CD14-positive monocyte (primary cell): ENCODE results near the gene CELSR3. TPM values are rescaled to one million over a fixed set of nuclear protein-coding genes. Genes with fewer than 3 reads are reported as not detected.
A peak's percentile ranks its signal among the peaks of the same experiment; 100 is the strongest.

Experiments
- DNase-seq, 3 donors: peaks; one replicate each; pipeline ENCODE4 v3.0.0-alpha.2; 2011 to 2022
- H2AFZ ChIP-seq: 2 replicates; pipeline ENCODE4 v1.6.0; 2012; ENCODE audit warnings: mild to moderate bottlenecking, low read depth, low read length, inconsistent platforms; ENCODE audit not compliant: insufficient read depth, poor library complexity, severe bottlenecking
- H3K27ac ChIP-seq, 2 donors: 1 replicate in 1 of 2; 2 replicates in 1 of 2; pipeline ENCODE4 v1.5.1; 2012 to 2013; ENCODE audit warnings: low read length in 2 of 2, control low read depth in 1 of 2, inconsistent platforms in 1 of 2, low read depth in 1 of 2, mild to moderate bottlenecking in 1 of 2
- H3K27me3 ChIP-seq, 2 donors: one replicate each; pipeline versions ENCODE4 v1.6.0 to v1.6.1; 2011 to 2013; ENCODE audit warnings: low read length in 2 of 2; ENCODE audit not compliant: control insufficient read depth in 2 of 2, insufficient read depth in 2 of 2
- H3K36me3 ChIP-seq, 2 donors: replicated peaks in 1 of 2; 1 replicate in 1 of 2; 2 replicates in 1 of 2; pipeline versions ENCODE4 v1.5.1 to v1.6.1; 2012 to 2013; ENCODE audit warnings: low read length in 2 of 2, control low read depth in 1 of 2, inconsistent platforms in 1 of 2, mild to moderate bottlenecking in 1 of 2; ENCODE audit not compliant: insufficient read depth in 2 of 2, control insufficient read depth in 1 of 2
- H3K4me1 ChIP-seq, 2 donors: 1 replicate in 1 of 2; 2 replicates in 1 of 2; pipeline versions ENCODE4 v1.5.1 to v1.6.1; 2012 to 2013; ENCODE audit warnings: low read length in 2 of 2, control low read depth in 1 of 2, inconsistent platforms in 1 of 2, mild to moderate bottlenecking in 1 of 2, moderate library complexity in 1 of 2; ENCODE audit not compliant: insufficient read depth in 2 of 2, control insufficient read depth in 1 of 2
- H3K4me2 ChIP-seq: replicated peaks from 2 replicates; pipeline ENCODE3; 2012; ENCODE audit warnings: low read length, moderate library complexity, mild to moderate bottlenecking; ENCODE audit not compliant: poor library complexity, severe bottlenecking; ENCODE audit errors: extremely low read depth
- H3K4me3 ChIP-seq, 3 experiments: fragments of 200-600 bp in 1 of 3; sonication (generic) in 1 of 3; replicated peaks in 1 of 3; 1 replicate in 2 of 3; 2 replicates in 1 of 3; pipeline ENCODE4 v1.5.1; 2011 to 2013; ENCODE audit warnings: low read length in 3 of 3, mild to moderate bottlenecking in 3 of 3, control low read depth in 2 of 3, low read depth in 2 of 3, inconsistent platforms in 1 of 3, moderate library complexity in 1 of 3
- H3K79me2 ChIP-seq: 2 replicates; pipeline ENCODE4 v1.6.0; 2012; ENCODE audit warnings: mild to moderate bottlenecking, control low read depth, inconsistent platforms, low read length, moderate library complexity; ENCODE audit not compliant: insufficient read depth
- H3K9ac ChIP-seq: 2 replicates; pipeline ENCODE4 v1.6.0; 2017; ENCODE audit warnings: low read length, mild to moderate bottlenecking; ENCODE audit not compliant: insufficient read depth, poor library complexity, severe bottlenecking
- H3K9me3 ChIP-seq, 2 donors: replicated peaks in 1 of 2; 1 replicate in 1 of 2; 2 replicates in 1 of 2; pipeline versions ENCODE4 v1.5.1 to v1.6.1; 2012 to 2013; ENCODE audit warnings: low read length in 2 of 2, control low read depth in 1 of 2; ENCODE audit not compliant: control insufficient read depth in 1 of 2, insufficient read depth in 1 of 2
- H4K20me1 ChIP-seq: 2 replicates; pipeline ENCODE4 v1.6.0; 2012; ENCODE audit warnings: mild to moderate bottlenecking, low read length, control low read depth, moderate library complexity; ENCODE audit not compliant: insufficient read depth
- H3K27ac Mint-ChIP-seq, 7 donors: one replicate each; pipeline ENCODE4 v1.8.0; 2020; ENCODE audit warnings: mild to moderate bottlenecking in 7 of 7, mixed read lengths in 7 of 7, moderate library complexity in 6 of 7, inconsistent platforms in 2 of 7
- H3K27me3 Mint-ChIP-seq, 3 donors: one replicate each; pipeline ENCODE4 v1.8.0; 2021 to 2022; ENCODE audit warnings: low read depth in 3 of 3, mild to moderate bottlenecking in 3 of 3, mixed read lengths in 3 of 3, moderate library complexity in 3 of 3, inconsistent platforms in 1 of 3
- H3K36me3 Mint-ChIP-seq, 2 donors: one replicate each; pipeline ENCODE4 v1.8.0; 2020; ENCODE audit warnings: mixed read lengths in 2 of 2, inconsistent platforms in 1 of 2, mild to moderate bottlenecking in 1 of 2
- H3K4me1 Mint-ChIP-seq: one replicate; pipeline ENCODE4 v1.8.0; 2020; ENCODE audit warnings: mild to moderate bottlenecking, mixed read lengths
- H3K4me3 Mint-ChIP-seq, 2 donors: one replicate each; pipeline ENCODE4 v1.8.0; 2020; ENCODE audit warnings: mild to moderate bottlenecking in 2 of 2, mixed read lengths in 2 of 2, moderate library complexity in 1 of 2
- H3K9me3 Mint-ChIP-seq, 7 donors: one replicate each; pipeline ENCODE4 v1.8.0; 2020 to 2022; ENCODE audit warnings: mixed read lengths in 7 of 7, mild to moderate bottlenecking in 6 of 7, moderate library complexity in 6 of 7, inconsistent platforms in 2 of 7
- WGBS: methylation state at CpG from one replicate; pipeline ENCODE4 v1.1.5; 2013; ENCODE audit warnings: missing lambda C conversion rate; ENCODE audit not compliant: insufficient coverage; 5-methylcytosine and 5-hydroxymethylcytosine counted together
- intact Hi-C, 2 donors: fragments of 100-400 bp; cut with micrococcal nuclease; formaldehyde crosslinking; loops; one replicate each; pipeline versions ENCODE4 v1.15.0 to v1.15.1; 2023
- polyA plus RNA-seq, 3 donors: library from polyadenylated mRNA; depleted of rRNA in 1 of 3; unstranded in 2 of 3; stranded (reverse) in 1 of 3; fragments of 300-500 nt in 2 of 3; fragments of >200 nt in 1 of 3; fragmentation: Illumina TruSeq in 2 of 3; gene quantifications; 1 replicate in 2 of 3; 2 replicates in 1 of 3; pipeline ENCODE4 v1.2.3, GENCODE V29; 2012 to 2021
- TF ChIP-seq, protein P1 (sequence below): fragments of 200-600 bp; IDR thresholded peaks from one replicate; pipeline ENCODE4 v1.8.0; 2022; ENCODE audit warnings: antibody characterized with exemption, mild to moderate bottlenecking

The CELSR3 gene
- polyA plus RNA-seq, 3 donors, result 0.95 TPM; not detected in 2

DNA sequence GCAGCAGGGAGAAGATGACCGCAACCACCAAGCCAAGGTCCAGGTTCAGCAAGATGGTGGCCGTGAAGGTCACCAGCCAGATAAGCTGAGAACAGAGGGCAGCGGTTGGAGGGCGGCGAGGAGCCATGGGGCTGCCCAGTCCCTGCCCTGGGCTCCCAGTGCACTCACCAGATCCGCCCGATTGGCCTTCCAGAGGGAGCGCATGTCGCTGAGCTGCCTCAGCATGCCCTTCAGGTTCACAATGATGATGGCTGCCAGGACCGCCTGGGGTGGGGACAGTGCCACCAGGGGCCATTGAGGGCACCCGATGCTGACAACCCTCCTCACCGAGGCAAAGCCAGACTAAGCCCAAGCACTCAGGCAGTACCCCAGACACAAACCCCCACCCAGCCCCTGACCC, 32.8 kb downstream of the CELSR3 start:
- peaks cover 72 to 86% of the 10 kb centered on the region in 2 donors for H3K36me3 Mint-ChIP-seq
- no peak overlapping the region for H2AFZ ChIP-seq
- peaks cover 82 to 88% of the 10 kb centered on the region in 2 donors for H3K36me3 ChIP-seq
- no peak overlapping the region for H3K27ac Mint-ChIP-seq
- H3K27ac ChIP-seq, result no peak overlapping the region
- H3K4me3 ChIP-seq, result no peak overlapping the region
- no peak overlapping the region for H3K4me2 ChIP-seq
- no peak overlapping the region for H3K4me3 Mint-ChIP-seq
- peaks cover 16% of the 10 kb centered on the region for H3K79me2 ChIP-seq
- H3K9ac ChIP-seq, result no peak overlapping the region
- 100% methylated on average over 11 of the region's 12 CpGs for WGBS
- H3K9me3 Mint-ChIP-seq, result peaks cover 0 to 3% (median 0%) of the 10 kb centered on the region in 7 donors
- TF ChIP-seq, protein P1, sequence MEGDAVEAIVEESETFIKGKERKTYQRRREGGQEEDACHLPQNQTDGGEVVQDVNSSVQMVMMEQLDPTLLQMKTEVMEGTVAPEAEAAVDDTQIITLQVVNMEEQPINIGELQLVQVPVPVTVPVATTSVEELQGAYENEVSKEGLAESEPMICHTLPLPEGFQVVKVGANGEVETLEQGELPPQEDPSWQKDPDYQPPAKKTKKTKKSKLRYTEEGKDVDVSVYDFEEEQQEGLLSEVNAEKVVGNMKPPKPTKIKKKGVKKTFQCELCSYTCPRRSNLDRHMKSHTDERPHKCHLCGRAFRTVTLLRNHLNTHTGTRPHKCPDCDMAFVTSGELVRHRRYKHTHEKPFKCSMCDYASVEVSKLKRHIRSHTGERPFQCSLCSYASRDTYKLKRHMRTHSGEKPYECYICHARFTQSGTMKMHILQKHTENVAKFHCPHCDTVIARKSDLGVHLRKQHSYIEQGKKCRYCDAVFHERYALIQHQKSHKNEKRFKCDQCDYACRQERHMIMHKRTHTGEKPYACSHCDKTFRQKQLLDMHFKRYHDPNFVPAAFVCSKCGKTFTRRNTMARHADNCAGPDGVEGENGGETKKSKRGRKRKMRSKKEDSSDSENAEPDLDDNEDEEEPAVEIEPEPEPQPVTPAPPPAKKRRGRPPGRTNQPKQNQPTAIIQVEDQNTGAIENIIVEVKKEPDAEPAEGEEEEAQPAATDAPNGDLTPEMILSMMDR, result no peak
- no peaks in the 10 kb centered on the region for H3K27me3 ChIP-seq
- peaks cover 16% of the 10 kb centered on the region for H4K20me1 ChIP-seq
- H3K9me3 ChIP-seq, result no peaks in the 10 kb centered on the region
- peaks cover 11 to 18% of the 10 kb centered on the region in 2 donors for H3K4me1 ChIP-seq
- H3K4me1 Mint-ChIP-seq, result peaks cover 14% of the 10 kb centered on the region
- H3K27me3 Mint-ChIP-seq, result peaks cover 0 to 4% (median 3%) of the 10 kb centered on the region in 3 donors
- intact Hi-C loops, result loop anchor here (10.0 kb wide), 1 partner anchor 165 kb away; a partner anchor contains a TSS
- no peak for DNase-seq

DNA sequence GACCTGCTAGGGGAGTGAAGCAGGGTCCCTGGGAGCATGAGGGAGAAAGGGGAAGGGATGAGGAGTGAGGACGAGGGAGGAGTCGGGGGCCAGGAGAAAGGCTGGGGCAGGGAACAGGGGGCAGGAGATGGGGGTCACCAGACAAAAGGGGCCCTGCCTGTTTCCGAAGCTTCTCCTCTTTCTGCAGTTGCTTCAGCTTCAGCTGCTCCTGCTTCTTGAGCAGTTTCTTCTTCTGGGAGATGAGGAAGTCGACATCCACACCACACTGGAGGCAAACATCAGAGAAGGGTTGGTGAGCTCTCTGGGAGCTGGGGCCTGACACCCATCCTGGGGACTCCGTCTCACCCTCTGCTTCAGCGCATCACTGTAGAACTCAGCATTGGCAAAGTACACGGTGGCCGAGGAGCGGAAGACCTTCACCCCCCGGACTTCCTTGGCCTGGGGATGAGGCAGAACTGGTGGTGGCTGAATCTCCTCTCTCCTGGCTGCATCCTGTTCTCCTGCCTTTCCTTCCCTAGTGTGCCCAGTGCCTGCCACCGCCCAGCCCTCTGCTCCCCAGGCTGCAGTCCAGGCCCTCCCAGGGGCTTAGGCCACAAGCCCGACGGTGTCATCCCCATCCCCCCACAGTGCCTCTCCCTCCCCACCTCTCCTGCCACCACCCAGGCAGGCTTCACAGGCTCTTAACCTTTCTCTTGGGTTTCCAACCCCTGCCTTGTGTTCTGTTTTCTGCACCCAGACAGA, 34.2 kb downstream of the CELSR3 start:
- Mint-ChIP-seq H3K4me3 (no peak overlapping the region), H3K27me3 (peaks cover 0 to 5% (median 4%) of the 10 kb centered on the region in 3 donors), H3K4me1 (peaks cover 1% of the 10 kb centered on the region), H3K9me3 (peaks cover 0 to 3% (median 0%) of the 10 kb centered on the region in 7 donors), H3K27ac (peak overlapping the region in 5 of 7 donors; percentile 2 to 60 (median 34)), H3K36me3 (peaks cover 76 to 93% of the 10 kb centered on the region in 2 donors)
- no peak for DNase-seq
- TF ChIP-seq, protein P1, result no peak
- no peak overlapping the region for H3K4me3 ChIP-seq
- H4K20me1 ChIP-seq, result peaks cover 4% of the 10 kb centered on the region
- peaks cover 2% of the 10 kb centered on the region for H3K79me2 ChIP-seq
- H3K9me3 ChIP-seq, result no peaks in the 10 kb centered on the region
- no peak overlapping the region for H2AFZ ChIP-seq
- peaks cover 82 to 95% of the 10 kb centered on the region in 2 donors for H3K36me3 ChIP-seq
- no peak overlapping the region for H3K9ac ChIP-seq
- no peaks in the 10 kb centered on the region for H3K27me3 ChIP-seq
- H3K4me2 ChIP-seq, result no peak overlapping the region
- WGBS, result 98% methylated on average over 11 of the region's 13 CpGs
- intact Hi-C loops, result no loop called here
- H3K4me1 ChIP-seq, result peaks cover 0 to 4% of the 10 kb centered on the region in 2 donors
- H3K27ac ChIP-seq, result no peak overlapping the region
